AG04450 (cell line): ENCODE measurements around the gene OPN5. TPM values are rescaled to one million over a fixed set of nuclear protein-coding genes. Genes with fewer than 3 reads are reported as not detected.

Experiments
- CTCF ChIA-PET: fragments of 300-600, 350-600 bp; formaldehyde crosslinking; extraction: SDS; loops from one replicate; lab custom pipeline; 2022; ENCODE audit warnings: antibody characterized with exemption, inconsistent platforms; lab: Charles Lee
- POLR2A ChIA-PET: fragments of 350-600 bp; formaldehyde crosslinking; extraction: SDS; loops from one replicate; lab custom pipeline; 2021; ENCODE audit warnings: antibody characterized with exemption, inconsistent platforms; lab: Yijun Ruan, JAX
- DNase-seq: peaks from one replicate; pipeline ENCODE4 v3.0.0-alpha.2; 2011; ENCODE audit warnings: low read depth, low spot score
- H3K27ac ChIP-seq: one replicate; pipeline ENCODE4 v1.5.1; 2012; ENCODE audit warnings: low read depth, low read length, control low read depth
- H3K27me3 ChIP-seq: one replicate; pipeline ENCODE4 v1.6.0; 2012; ENCODE audit warnings: low read length; ENCODE audit not compliant: control insufficient read depth, insufficient read depth
- H3K4me3 ChIP-seq: 2 replicates; pipeline ENCODE4 v1.5.1; 2011; ENCODE audit warnings: mild to moderate bottlenecking, low read depth, low read length, control low read depth
- H3K9me3 ChIP-seq: 2 replicates; pipeline ENCODE4 v1.5.1; 2012; ENCODE audit warnings: low read length; ENCODE audit not compliant: control insufficient read depth, insufficient read depth
- CTCF ChIP-seq: IDR thresholded peaks from 2 replicates; pipeline ENCODE4 v1.5.1; 2011; ENCODE audit warnings: low read depth, low read length, control low read depth, inconsistent platforms
- polyA plus RNA-seq: library from polyadenylated mRNA; depleted of rRNA; stranded (reverse); fragments of >200 nt; gene quantifications from 2 replicates; pipeline ENCODE4 v1.2.3, GENCODE V29; 2011

OPN5 gene
- polyA plus RNA-seq, 1 experiment = not detected

GRCh38 chr6:47832386-47833100 is 50.7 kb downstream of the OPN5 start:
- ChIA-PET CTCF (no interaction called here), POLR2A (no interaction called here)
- no peak overlapping the region for H3K27ac ChIP-seq
- no peak for TF ChIP-seq CTCF
- no peaks in the 10 kb centered on the region for H3K27me3 ChIP-seq
- no peaks in the 10 kb centered on the region for H3K9me3 ChIP-seq
- DNase-seq = no peak
- H3K4me3 ChIP-seq = no peak overlapping the region

GRCh38 chr6:47834196-47834595 is 52.4 kb downstream of the OPN5 start:
- CTCF ChIA-PET = no interaction called here
- H3K4me3 ChIP-seq = no peak overlapping the region
- DNase-seq = no peak

GRCh38 chr6:47836046-47836445 is 54.2 kb downstream of the OPN5 start:
- POLR2A ChIA-PET = no interaction called here

More at GRCh38 chr6:47834196-47834595, 52.4 kb downstream of the OPN5 start:
- Histone ChIP-seq H3K27me3 (no peaks in the 10 kb centered on the region), H3K27ac (no peak overlapping the region), H3K9me3 (no peaks in the 10 kb centered on the region)
- POLR2A ChIA-PET = no interaction called here
- no peak for TF ChIP-seq CTCF

GRCh38 chr6:47836639-47837038 is 54.8 kb downstream of the OPN5 start:
- DNase-seq = no peak
- TF ChIP-seq CTCF = no peak
- ChIA-PET POLR2A (no interaction called here), CTCF (no interaction called here)
- Histone ChIP-seq H3K27ac (no peak overlapping the region), H3K4me3 (no peak overlapping the region), H3K27me3 (no peaks in the 10 kb centered on the region), H3K9me3 (no peaks in the 10 kb centered on the region)

More at GRCh38 chr6:47836046-47836445, 54.2 kb downstream of the OPN5 start:
- TF ChIP-seq CTCF = no peak
- H3K9me3 ChIP-seq = no peaks in the 10 kb centered on the region
- CTCF ChIA-PET = no interaction called here
- no peak overlapping the region for H3K4me3 ChIP-seq
- DNase-seq = no peak
- H3K27me3 ChIP-seq = no peaks in the 10 kb centered on the region
- H3K27ac ChIP-seq = no peak overlapping the region

GRCh38 chr6:47839645-47840044 is 57.8 kb downstream of the OPN5 start:
- Histone ChIP-seq H3K27ac (no peak overlapping the region), H3K4me3 (no peak overlapping the region), H3K9me3 (no peaks in the 10 kb centered on the region), H3K27me3 (no peaks in the 10 kb centered on the region)
- ChIA-PET CTCF (no interaction called here), POLR2A (no interaction called here)
- DNase-seq = no peak
- TF ChIP-seq CTCF = no peak
